GM23248 (cell line): ENCODE data around the gene SF3B6.

ENCODE experiments used
- EZH2 ChIP-seq: fragments of 200-600 bp; sonication (generic); IDR thresholded peaks from 2 replicates; pipeline ENCODE4 v1.6.1; 2018; ENCODE audit warnings: antibody characterized with exemption, mild to moderate bottlenecking; ENCODE audit not compliant: insufficient read depth, poor library complexity, severe bottlenecking
- EZH2phosphoT487 ChIP-seq: fragments of 200-600 bp; sonication (generic); IDR thresholded peaks from 2 replicates; pipeline ENCODE4 v1.6.1; 2018; ENCODE audit warnings: antibody characterized with exemption, moderate library complexity, mild to moderate bottlenecking, low read depth; ENCODE audit not compliant: insufficient read depth

DNA sequence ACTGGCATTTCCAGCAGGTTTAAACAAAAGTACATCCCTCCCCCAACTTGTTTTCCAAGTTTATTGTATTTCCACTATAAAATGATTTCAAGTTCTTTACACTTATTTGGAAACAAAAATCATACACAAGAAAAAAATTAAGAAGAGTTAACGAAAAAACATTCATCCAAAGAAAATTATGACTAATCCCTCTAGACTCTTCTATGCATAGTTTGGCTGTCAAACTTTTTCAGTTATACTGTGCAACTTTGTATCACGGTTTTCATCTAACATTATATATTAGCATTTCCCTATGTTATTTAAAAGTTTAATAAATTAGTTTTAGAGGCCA lies 29.6 kb downstream of the SF3B6 start:
- TF ChIP-seq EZH2phosphoT487 (no peak), EZH2 (no peak)
